ENCODE measurements around the gene DCLK2.
"Not testable (repeated sequence)": the region's sequence is repeated elsewhere in the genome, so short reads cannot be mapped to it uniquely, and the experiment has no call there.

DNA sequence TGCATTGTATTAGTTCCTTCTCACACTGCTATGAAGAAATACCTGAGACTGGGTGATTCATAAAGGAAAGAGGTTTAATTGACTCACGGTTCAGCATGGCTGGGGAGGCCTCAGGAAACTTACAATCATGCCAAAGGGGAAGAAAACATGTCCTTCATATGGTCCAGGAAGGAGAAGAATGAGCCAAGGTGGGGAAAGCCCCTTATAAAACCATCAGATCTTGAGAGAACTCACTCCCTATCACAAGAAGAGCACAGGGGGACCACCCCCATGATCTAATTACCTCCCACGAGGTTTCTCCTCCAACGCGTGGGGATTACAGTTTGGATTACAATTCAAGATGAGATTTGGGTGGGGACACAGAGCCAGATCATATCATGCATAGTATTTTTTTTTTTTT lies 106.8 kb downstream of the DCLK2 start:
- not testable (repeated sequence) for TF ChIP-seq POLR2A (IDR thresholded peaks at IDR 0.05; ENCODE audit: low read length); GATA1 (IDR thresholded peaks at IDR 0.05; ENCODE audit: low read depth, low read length)

Measured in erythroblast (primary cell).